Gastroesophageal sphincter (tissue), 4 donors: ENCODE data around the gene TEPSIN. TPM values are rescaled to one million over a fixed set of nuclear protein-coding genes. Genes with fewer than 3 reads are reported as not detected.

ENCODE experiments used
- ATAC-seq: fragments of 150-250 bp; one replicate; pipeline ENCODE4 v1.9.1; 2016; ENCODE audit warnings: mild to moderate bottlenecking, moderate library complexity
- H3K27ac ChIP-seq, 4 donors: fragments of 200-600 bp; sonication (generic) in 3 of 4; 1 replicate in 3 of 4; 2 replicates in 1 of 4; pipeline ENCODE4 v1.5.1; 2016 to 2019
- H3K27me3 ChIP-seq: fragments of 200-600 bp; sonication (generic); one replicate; pipeline ENCODE4 v1.5.1; 2019
- H3K36me3 ChIP-seq, 2 donors: fragments of 200-600 bp; sonication (generic); one replicate each; pipeline ENCODE4 v1.5.1; 2019; ENCODE audit warnings: control low read depth in 1 of 2
- H3K4me1 ChIP-seq, 3 donors: fragments of 200-600 bp; sonication (generic); 1 replicate in 2 of 3; 2 replicates in 1 of 3; pipeline ENCODE4 v1.5.1; 2016 to 2019; ENCODE audit warnings: control low read depth in 2 of 3
- H3K4me3 ChIP-seq, 2 donors: fragments of 200-600 bp; sonication (generic); one replicate each; pipeline ENCODE4 v1.5.1; 2019; ENCODE audit warnings: mild to moderate bottlenecking in 1 of 2, moderate library complexity in 1 of 2
- H3K9me3 ChIP-seq, 3 donors: fragments of 200-600 bp; sonication (generic); one replicate each; pipeline ENCODE4 v1.5.1; 2017 to 2019; ENCODE audit warnings: control low read depth in 2 of 3
- CTCF ChIP-seq, 4 experiments: fragments of 200-600 bp in 2 of 4; fragments of 450-650 bp in 2 of 4; sonication (generic) in 1 of 4; IDR thresholded peaks; one replicate each; pipeline ENCODE4 v1.5.1; 2017 to 2019; ENCODE audit warnings: antibody characterized with exemption in 4 of 4, mild to moderate bottlenecking in 2 of 4, moderate library complexity in 2 of 4
- EP300 ChIP-seq: sonication (generic); formaldehyde crosslinking; IDR thresholded peaks from one replicate; pipeline ENCODE4 v1.6.1; 2017; ENCODE audit warnings: antibody characterized with exemption, mild to moderate bottlenecking
- POLR2A ChIP-seq, 2 donors: fragments of 450-650 bp; IDR thresholded peaks; one replicate each; pipeline ENCODE4 v1.6.1; 2017; ENCODE audit warnings: antibody characterized with exemption in 2 of 2, mild to moderate bottlenecking in 2 of 2, moderate library complexity in 1 of 2
- POLR2AphosphoS5 ChIP-seq: sonication (generic); formaldehyde crosslinking; IDR thresholded peaks from one replicate; pipeline ENCODE4 v1.6.1; 2017; ENCODE audit warnings: antibody characterized with exemption
- WGBS, 2 donors: methylation state at CpG; one replicate each; pipeline ENCODE4 v1.1.5; 2018; ENCODE audit warnings: low coverage in 1 of 2; 5-methylcytosine and 5-hydroxymethylcytosine counted together
- total RNA-seq, 4 donors: library from RNA; depleted of rRNA; stranded (reverse); fragments of >200 nt; gene quantifications; one replicate each; pipeline ENCODE4 v1.1.0, GENCODE V29; 2016

TEPSIN gene
- total RNA-seq, 4 donors from 2014 or later, result 8.0 to 43.0 (median 23.5) TPM

- Histone ChIP-seq H3K4me1 (peaks cover 5 to 27% (median 17%) of the 10 kb centered on the region in 3 donors), H3K9me3 (no peaks in the 10 kb centered on the region), H3K27ac (no peak overlapping the region), H3K4me3 (no peak overlapping the region), H3K36me3 (peaks cover 0 to 34% of the 10 kb centered on the region in 2 donors), H3K27me3 (no peaks in the 10 kb centered on the region)
- no peak for ATAC-seq
- no peak for TF ChIP-seq EP300
- WGBS, 2 donors, result no CpG with 5 or more reads among the region's 24 CpGs
Observed at GRCh38 chr17:81219476-81220180, 19.2 kb downstream of the TEPSIN start.

GRCh38 chr17:81218991-81219390 lies 19.9 kb downstream of the TEPSIN start:
- Histone ChIP-seq H3K36me3 (peaks cover 0 to 34% of the 10 kb centered on the region in 2 donors), H3K27me3 (no peaks in the 10 kb centered on the region), H3K4me3 (no peak overlapping the region), H3K9me3 (no peaks in the 10 kb centered on the region), H3K4me1 (peaks cover 5 to 25% (median 17%) of the 10 kb centered on the region in 3 donors), H3K27ac (no peak overlapping the region)
- WGBS, 2 donors, result 93 to 100% methylated on average over 1 to 3 of the region's 11 CpGs
- no peak for ATAC-seq
- TF ChIP-seq CTCF (IDR thresholded peaks at IDR 0.05) (no peak), EP300 (no peak), POLR2AphosphoS5 (no peak), POLR2A (IDR thresholded peaks at IDR 0.05) (no peak)

GRCh38 chr17:81218459-81218858 lies 20.4 kb downstream of the TEPSIN start:
- 100% methylated on average over 2 of the region's 13 CpGs; no CpG with 5 or more reads in 1 of the 2 donors for WGBS, 2 donors
- peaks cover 0 to 34% of the 10 kb centered on the region in 2 donors for H3K36me3 ChIP-seq
- no peaks in the 10 kb centered on the region for H3K9me3 ChIP-seq
- H3K4me3 ChIP-seq, result no peak overlapping the region
- no peaks in the 10 kb centered on the region for H3K27me3 ChIP-seq
- H3K4me1 ChIP-seq, result peaks cover 5 to 20% (median 14%) of the 10 kb centered on the region in 3 donors
- no peak overlapping the region for H3K27ac ChIP-seq
- ATAC-seq, result no peak
- TF ChIP-seq POLR2A (IDR thresholded peaks at IDR 0.05) (no peak), EP300 (no peak), CTCF (IDR thresholded peaks at IDR 0.05) (no peak), POLR2AphosphoS5 (no peak)

GRCh38 chr17:81217491-81217890 lies 21.4 kb downstream of the TEPSIN start:
- 87% methylated on average over 7 to 14 of the region's 18 CpGs for WGBS, 2 donors
- H3K27ac ChIP-seq, result no peak overlapping the region
- H3K9me3 ChIP-seq, result no peaks in the 10 kb centered on the region
- H3K4me3 ChIP-seq, result no peak overlapping the region
- ATAC-seq, result no peak
- TF ChIP-seq CTCF (IDR thresholded peaks at IDR 0.05) (no peak), EP300 (no peak), POLR2AphosphoS5 (no peak), POLR2A (IDR thresholded peaks at IDR 0.05) (no peak)
- H3K36me3 ChIP-seq, result peaks cover 0 to 34% of the 10 kb centered on the region in 2 donors
- peaks cover 5 to 15% (median 12%) of the 10 kb centered on the region in 3 donors for H3K4me1 ChIP-seq
- no peaks in the 10 kb centered on the region for H3K27me3 ChIP-seq

GRCh38 chr17:81213978-81214377 lies 24.9 kb downstream of the TEPSIN start:
- H3K36me3 ChIP-seq, result peaks cover 0 to 22% of the 10 kb centered on the region in 2 donors
- TF ChIP-seq EP300 (no peak), POLR2A (IDR thresholded peaks at IDR 0.05) (no peak), POLR2AphosphoS5 (no peak), CTCF (IDR thresholded peaks at IDR 0.05) (no peak)
- 92 to 95% methylated on average over 6 to 8 of the region's 8 CpGs for WGBS, 2 donors
- H3K9me3 ChIP-seq, result no peaks in the 10 kb centered on the region
- ATAC-seq, result no peak
- no peaks in the 10 kb centered on the region for H3K27me3 ChIP-seq
- H3K4me1 ChIP-seq, result no peaks in the 10 kb centered on the region
- H3K4me3 ChIP-seq, result no peak overlapping the region
- H3K27ac ChIP-seq, result no peak overlapping the region
